Lower leg skin (tissue), 4 donors: Measurements from ENCODE around the gene PNCK. TPM values are rescaled to one million over a fixed set of nuclear protein-coding genes. Genes with fewer than 3 reads are reported as not detected.

Experiments
- total RNA-seq, 4 donors: library from RNA; depleted of rRNA; stranded (reverse); fragments of >200 nt; gene quantifications; one replicate each; pipeline ENCODE4 v1.1.0, GENCODE V29; 2016

The PNCK gene
- total RNA-seq, 4 donors from 2014 or later, result 0.76 to 6.7 (median 2.1) TPM

Other genes with a start within 250 kb of the PNCK start
- gene TREX2, start 227.8 kb downstream of the PNCK start, total RNA-seq, result 100 to 1,000 TPM in 2 of 4 donors, 10 to 100 TPM in 2; 76.4 to 129 (median 112) TPM
- gene HAUS7, start 203.2 kb downstream of the PNCK start, total RNA-seq, result 10 to 100 TPM in 3 of 4 donors, 1 to 10 TPM in 1; 2.7 to 24.2 (median 13.6) TPM
- 10 to 100 TPM; 18.1 to 34.2 (median 22.8) TPM for gene BGN, start 178.8 kb downstream of the PNCK start, total RNA-seq
- under 1 TPM in 1 of 4 donors, not detected in 3; 0.07 TPM for gene ATP2B3, start 156.2 kb downstream of the PNCK start, total RNA-seq
- gene CCNQ, start 74.7 kb downstream of the PNCK start, total RNA-seq, result 10 to 100 TPM; 20.7 to 35.7 (median 28.5) TPM
- under 1 TPM in 2 of 4 donors, not detected in 2; 0.13 to 0.20 TPM for gene DUSP9, start 26.6 kb downstream of the PNCK start, total RNA-seq
- 10 to 100 TPM; 26.5 to 43.5 (median 34.5) TPM for gene SLC6A8, start 14.1 kb upstream of the PNCK start, total RNA-seq
- 100 to 1,000 TPM; 139 to 210 (median 169) TPM for gene BCAP31, start 50.6 kb upstream of the PNCK start, total RNA-seq
- gene ABCD1, start 51.0 kb upstream of the PNCK start, total RNA-seq, result 1 to 10 TPM; 5.0 to 9.3 (median 7.4) TPM
- gene PLXNB3, start 90.4 kb upstream of the PNCK start, total RNA-seq, result 10 to 100 TPM; 10.9 to 21.9 (median 12.3) TPM
- under 1 TPM in 3 of 4 donors, not detected in 1; 0.30 to 0.79 (median 0.36) TPM for gene SRPK3, start 107.2 kb upstream of the PNCK start, total RNA-seq
- gene IDH3G, start 120.6 kb upstream of the PNCK start, total RNA-seq, result 10 to 100 TPM; 66.2 to 94.8 (median 76.1) TPM
- gene SSR4, start 120.9 kb upstream of the PNCK start, total RNA-seq, result 100 to 1,000 TPM in 3 of 4 donors, 10 to 100 TPM in 1; 90.2 to 169 (median 156) TPM
- gene PDZD4, start 156.7 kb upstream of the PNCK start, total RNA-seq, result 1 to 10 TPM; 2.2 to 6.4 (median 4.6) TPM
- 10 to 100 TPM in 2 of 4 donors, 1 to 10 TPM in 2; 3.0 to 12.9 (median 8.4) TPM for gene L1CAM, start 212.4 kb upstream of the PNCK start, total RNA-seq
- 1 to 10 TPM in 2 of 4 donors, under 1 TPM in 2; 0.53 to 2.6 (median 0.98) TPM for gene AVPR2, start 230.9 kb upstream of the PNCK start, total RNA-seq